ENCODE data around the gene CSKMT. TPM values are rescaled to one million over a fixed set of nuclear protein-coding genes. Genes with fewer than 3 reads are reported as not detected.

CSKMT gene
- total RNA-seq (28.4 and 38.1 TPM in 2 replicates), polyA plus RNA-seq (7.8 and 7.9 TPM in 2 replicates), polyA minus RNA-seq (11.0 and 11.7 TPM in 2 replicates), Bru-seq, nascent RNA (percentile 82 among the genes with signal in this experiment), BruChase-seq, experiment 1, labeled RNA remaining after a 6-hour chase (percentile 62 among the genes with signal in this experiment), BruChase-seq, experiment 2, labeled RNA remaining after a 2-hour chase (percentile 61 among the genes with signal in this experiment)
- polyA plus RNA-seq (2011; cell fraction: cytosol; rRNA removed): 6.1 and 6.4 TPM in 2 replicates
- polyA plus RNA-seq (2011; cell fraction: nucleus; rRNA removed): 7.5 and 11.9 TPM in 2 replicates
- polyA plus RNA-seq (2012): 6.5 and 8.7 TPM in 2 replicates
- 54.8 TPM for polyA minus RNA-seq (2011; cell fraction: cytosol; rRNA and poly(A)+ RNA removed)
- 21.3 and 80.2 TPM in 2 replicates for polyA minus RNA-seq (2011; cell fraction: nucleus; rRNA and poly(A)+ RNA removed)
- long read RNA-seq, transcript CSKMT-202 (2 exons, 2,870 nt): major isoform, 204 of 221 reads
- long read RNA-seq, transcript CSKMT-204 (1 exons, 376 nt): minor isoform, 11 of 221 reads
- long read RNA-seq, partial matches to known transcripts: 0 of 221 reads
- long read RNA-seq, other reads (novel, unspliced or antisense): 2 of 221 reads

- BruUV-seq (replicated peaks): TSS peak; percentile 88
- H3K9me3 ChIP-seq (replicated peaks; ENCODE audit: control insufficient read depth, insufficient read depth, low read length): no peaks in the 10 kb centered on the region
- POLR2A ChIA-PET: interaction anchor here (0.6 to 2.2 kb wide), 38 partner anchors 10 to 327 kb away, joined by 3 to 71 read pairs (median 6); partner anchors contain the start of genes AHNAK, B3GAT3, EEF1G and EML3
- TF ChIP-seq POLR2AphosphoS5 (IDR thresholded peaks at IDR 0.05; ENCODE audit: insufficient read depth, low read depth, low read length): peak; percentile 100
- TF ChIP-seq JUN (IDR thresholded peaks at IDR 0.05; ENCODE audit: borderline replicate concordance, insufficient read depth, insufficient read length, low read depth): no peak
- no peak for TF ChIP-seq MYC (IDR thresholded peaks at IDR 0.05; ENCODE audit: low read depth, low read length)
- no peak for TF ChIP-seq GATA2 (IDR thresholded peaks at IDR 0.05; ENCODE audit: insufficient read depth, insufficient read length, low read depth, low read length)
- TF ChIP-seq CTCF (IDR thresholded peaks at IDR 0.05; ENCODE audit: extremely low read depth in 1 of 2, insufficient read depth in 1 of 2, low read depth in 1 of 2, low read length in 2 of 2): no peak
- peak; percentile 100 for TF ChIP-seq POLR2A (IDR thresholded peaks at IDR 0.05; ENCODE audit: low read depth, low read length)
- no peak for TF ChIP-seq MAX (IDR thresholded peaks at IDR 0.05; ENCODE audit: insufficient read depth, insufficient read length)
- no peak for TF ChIP-seq FOS (IDR thresholded peaks at IDR 0.05; ENCODE audit: borderline replicate concordance, insufficient read depth, low read length)
- no peak for TF ChIP-seq EZH2 (IDR thresholded peaks at IDR 0.05; ENCODE audit: borderline replicate concordance, low read depth, low read length, severe bottlenecking)
- H2AFZ ChIP-seq (ENCODE audit: low read depth, low read length): peak within 1 kb of the TSS; percentile 4
- H3K36me3 ChIP-seq (ENCODE audit: control insufficient read depth in 2 of 2, extremely low read depth in 1 of 2, insufficient read depth in 2 of 2, low read length in 2 of 2): peaks cover 0 to 2% of the 10 kb centered on the region in 2 experiments
- peak within 1 kb of the TSS; percentile 69 for H3K9ac ChIP-seq (replicated peaks; ENCODE audit: extremely low read depth, insufficient read depth, low read length)
- H3K4me3 ChIP-seq (replicated peaks in 1 of 3; ENCODE audit: insufficient read depth in 1 of 3, low read depth in 1 of 3, low read length in 3 of 3): peak within 1 kb of the TSS; percentile 42 to 83 (median 59)
- peaks cover 16% of the 10 kb centered on the region for H3K4me1 ChIP-seq (ENCODE audit: control insufficient read depth, extremely low read depth, insufficient read depth, low read length)
- peaks cover 33% of the 10 kb centered on the region for H3K79me2 ChIP-seq (ENCODE audit: control insufficient read depth, insufficient read depth, low read length)
- CTCF ChIA-PET: interaction anchor here (0.9 to 2.5 kb wide), 16 partner anchors 10 to 271 kb away, joined by 3 to 15 read pairs (median 6); partner anchors contain the start of genes B3GAT3, BSCL2, GNG3 and INTS5
- DNase-seq (ENCODE audit: low read depth, low spot score): peak; percentile 95
- no peaks in the 10 kb centered on the region for H4K20me1 ChIP-seq (replicated peaks; ENCODE audit: control insufficient read depth, extremely low read depth, insufficient read depth, low read length)
- H3K9me1 ChIP-seq (replicated peaks; ENCODE audit: control insufficient read depth, extremely low read depth, insufficient read depth, low read length): no peaks in the 10 kb centered on the region
- no peaks in the 10 kb centered on the region for H3K27me3 ChIP-seq (ENCODE audit: control insufficient read depth in 2 of 2, insufficient read depth in 2 of 2, low read length in 2 of 2)
- intact Hi-C loops (cut with micrococcal nuclease): loop anchor here (1.0 to 5.0 kb wide), 4 partner anchors 12 to 53 kb away; partner anchors contain the start of genes BSCL2, EML3, GNG3 and INTS5
- H3K4me2 ChIP-seq (ENCODE audit: insufficient read depth, low read length): peak within 1 kb of the TSS; percentile 83
- dilution Hi-C loops (cut with MboI; ENCODE audit: extremely low pct_ligation_motif_present, low sequenced_read_pairs): no loop called here
- peak; percentile 93 for FAIRE-seq
- H3K27ac ChIP-seq (ENCODE audit: insufficient read depth, low read depth, low read length): peak within 1 kb of the TSS; percentile 44
Observed at GRCh38 chr11:62665075-62665598, at the start of gene CSKMT, which contains the start of gene C11orf98. TSS of gene CSKMT (plus strand) at chr11:62665312. CDS start at chr11:62665880, 568 bp downstream. TSS of gene C11orf98 (minus strand) at chr11:62665210. CDS start at chr11:62665169, 41 bp downstream.

All from endothelial cell of umbilical vein (primary cell).